PFSK-1 (cell line): Measurements from ENCODE around the gene ELF4.

Experiments used
- POLR2AphosphoS5 ChIP-seq: IDR thresholded peaks from 2 replicates; pipeline ENCODE4 v1.6.1; 2012; ENCODE audit warnings: low read depth, mild to moderate bottlenecking, control low read depth, low read length, moderate library complexity
- REST ChIP-seq, 2 experiments: IDR thresholded peaks; 2 replicates each; pipeline versions ENCODE4 v1.6.1 to v1.8.0; 2011 to 2012; ENCODE audit warnings: low read depth in 2 of 2, low read length in 2 of 2, control low read depth in 1 of 2, inconsistent platforms in 1 of 2, mild to moderate bottlenecking in 1 of 2, moderate library complexity in 1 of 2; ENCODE audit not compliant: insufficient read depth in 1 of 2
- SIN3A ChIP-seq: IDR thresholded peaks from 2 replicates; pipeline ENCODE4 v1.6.1; 2012; ENCODE audit warnings: mild to moderate bottlenecking, low read length, moderate library complexity, borderline replicate concordance; ENCODE audit not compliant: insufficient read depth
- TAF1 ChIP-seq: IDR thresholded peaks from 2 replicates; pipeline ENCODE4 v1.6.1; 2012; ENCODE audit warnings: low read length, control low read depth, borderline replicate concordance; ENCODE audit not compliant: insufficient read depth

- TF ChIP-seq POLR2AphosphoS5 (no peak), SIN3A (no peak), REST (IDR thresholded peaks at IDR 0.05; ENCODE audit: insufficient read depth in 1 of 2, low read depth in 2 of 2, low read length in 2 of 2) (no peak), TAF1 (no peak)
Measured at GRCh38 chrX:130117166-130117565, 6.9 kb upstream of the ELF4 start.
